Neural cell (in vitro differentiated cells): ENCODE data around the gene SRA1. TPM values are rescaled to one million over a fixed set of nuclear protein-coding genes. Genes with fewer than 3 reads are reported as not detected.

Experiments used
- H2AFZ ChIP-seq: fragments of 200-600, 300-800 bp; sonication (generic), shearing (Covaris generic); 2 replicates; pipeline ENCODE4 v1.6.0; 2014; ENCODE audit warnings: low read depth, mild to moderate bottlenecking, antibody characterized with exemption, low read length, moderate library complexity
- H3F3A ChIP-seq: fragments of 200-600 bp; shearing (Covaris generic); 2 replicates; pipeline ENCODE4 v1.6.1; 2016; ENCODE audit warnings: mild to moderate bottlenecking, moderate library complexity, mixed read lengths, antibody characterized with exemption, low read length; ENCODE audit not compliant: insufficient read depth, poor library complexity, severe bottlenecking
- H3K27ac ChIP-seq: fragments of 200-600, 300-800 bp; sonication (generic), shearing (Covaris generic); 2 replicates; pipeline ENCODE4 v1.5.1; 2014; ENCODE audit warnings: mild to moderate bottlenecking, low read length, moderate library complexity
- H3K27me3 ChIP-seq: fragments of 300-800, 200-600 bp; sonication (generic), shearing (Covaris generic); 2 replicates; pipeline ENCODE4 v1.6.0; 2014; ENCODE audit warnings: mild to moderate bottlenecking, low read depth, low read length, moderate library complexity; ENCODE audit not compliant: insufficient read depth
- H3K36me3 ChIP-seq: fragments of 300-800, 200-600 bp; sonication (generic), shearing (Covaris generic); 2 replicates; pipeline ENCODE4 v1.5.1; 2014; ENCODE audit warnings: mild to moderate bottlenecking, antibody characterized with exemption, low read length, moderate library complexity; ENCODE audit not compliant: insufficient read depth
- H3K4me2 ChIP-seq: fragments of 300-800, 200-600 bp; sonication (generic), shearing (Covaris generic); 2 replicates; pipeline ENCODE4 v1.6.0; 2014; ENCODE audit warnings: mild to moderate bottlenecking, low read length
- H3K4me3 ChIP-seq: fragments of 300-800, 200-600 bp; sonication (generic), shearing (Covaris generic); 2 replicates; pipeline ENCODE4 v1.5.1; 2014; ENCODE audit warnings: mild to moderate bottlenecking, low read length, moderate library complexity
- H3K79me2 ChIP-seq: fragments of 200-600 bp; shearing (Covaris generic); replicated peaks from 2 replicates; pipeline ENCODE4 v1.6.0; 2014; ENCODE audit warnings: mild to moderate bottlenecking, low read length, moderate library complexity; ENCODE audit not compliant: insufficient read depth
- H3K9ac ChIP-seq: fragments of 300-800, 200-600 bp; sonication (generic), shearing (Covaris generic); 2 replicates; pipeline ENCODE4 v1.6.1; 2016; ENCODE audit warnings: mild to moderate bottlenecking, low read length, mixed read lengths
- H3K9me2 ChIP-seq: fragments of 200-600 bp; shearing (Covaris generic); 2 replicates; pipeline ENCODE4 v1.6.1; 2016; ENCODE audit warnings: mild to moderate bottlenecking, low read length, mixed read lengths; ENCODE audit not compliant: insufficient read depth
- H3K9me3 ChIP-seq: fragments of 200-600, 300-800 bp; sonication (generic), shearing (Covaris generic); 2 replicates; pipeline ENCODE4 v1.6.1; 2016; ENCODE audit warnings: mild to moderate bottlenecking, mixed run types, low read length, moderate library complexity, mixed read lengths
- H4K20me1 ChIP-seq: fragments of 200-600 bp; shearing (Covaris generic); 2 replicates; pipeline ENCODE4 v1.6.1; 2016; ENCODE audit warnings: mild to moderate bottlenecking, mixed run types; ENCODE audit not compliant: insufficient read depth
- EP300 ChIP-seq: fragments of 450-650 bp; conservative IDR thresholded peaks from 2 replicates; pipeline ENCODE4 v1.6.1; 2014; ENCODE audit warnings: antibody characterized with exemption, mild to moderate bottlenecking, moderate library complexity; ENCODE audit not compliant: poor library complexity, severe bottlenecking
- EZH2 ChIP-seq: fragments of 200-600, 300-800 bp; shearing (Covaris generic), sonication (generic); IDR thresholded peaks from 2 replicates; pipeline ENCODE4 v1.6.1; 2014; ENCODE audit warnings: antibody characterized with exemption, low read length, borderline replicate concordance, mild to moderate bottlenecking; ENCODE audit not compliant: insufficient read depth, poor library complexity, severe bottlenecking
- MXI1 ChIP-seq: fragments of 450-650 bp; conservative IDR thresholded peaks from 2 replicates; pipeline ENCODE4 v1.6.1; 2014; ENCODE audit warnings: antibody characterized with exemption, mild to moderate bottlenecking; ENCODE audit not compliant: poor library complexity, severe bottlenecking
- POLR2AphosphoS5 ChIP-seq: IDR thresholded peaks from 2 replicates; pipeline ENCODE4 v1.6.1; 2012
- RAD21 ChIP-seq: fragments of 450-650 bp; conservative IDR thresholded peaks from 2 replicates; pipeline ENCODE4 v1.6.1; 2014; ENCODE audit warnings: antibody characterized with exemption, mild to moderate bottlenecking, moderate library complexity
- SMC3 ChIP-seq: fragments of 450-650 bp; conservative IDR thresholded peaks from 2 replicates; pipeline ENCODE4 v1.6.1; 2014; ENCODE audit warnings: antibody characterized with exemption, mild to moderate bottlenecking, moderate library complexity; ENCODE audit not compliant: poor library complexity
- TAF1 ChIP-seq: IDR thresholded peaks from 2 replicates; pipeline ENCODE4 v1.6.1; 2012; ENCODE audit warnings: low read depth
- polyA plus RNA-seq: library from polyadenylated mRNA; depleted of rRNA; stranded (reverse); fragments of >200 nt; gene quantifications from 2 replicates; pipeline ENCODE4 v1.2.3, GENCODE V29; 2014
- TF ChIP-seq, protein P1 (sequence below): fragments of 450-650 bp; IDR thresholded peaks from 2 replicates; pipeline ENCODE4 v1.5.1; 2014; ENCODE audit warnings: antibody characterized with exemption, mild to moderate bottlenecking, moderate library complexity; ENCODE audit not compliant: poor library complexity, severe bottlenecking
- TF ChIP-seq, protein P2 (sequence below): IDR thresholded peaks from 2 replicates; pipeline ENCODE4 v1.6.1; 2012; ENCODE audit warnings: borderline replicate concordance

Gene SRA1
- polyA plus RNA-seq, 1 donor from 2014 or later = 73.5 TPM

DNA sequence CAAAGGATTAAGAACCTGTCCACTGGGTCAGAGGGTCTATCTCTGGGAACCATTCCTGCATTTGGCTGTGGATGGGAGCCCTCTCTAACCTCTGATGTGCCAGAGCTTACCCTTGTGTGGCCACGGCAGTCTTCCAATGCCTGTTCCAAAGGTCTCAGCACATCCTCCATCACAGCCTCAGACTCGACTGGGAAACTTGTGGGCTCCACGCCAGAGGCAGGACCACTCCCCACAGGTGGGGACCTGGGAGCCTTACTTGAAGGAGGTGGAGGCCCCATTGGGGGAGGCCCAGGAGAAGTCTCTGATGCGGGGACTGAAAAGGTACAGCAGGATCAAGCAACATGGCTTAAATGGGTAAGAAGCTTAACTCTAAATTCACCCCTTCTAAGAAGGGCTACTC is 5.4 kb downstream of the SRA1 start:
- no peaks in the 10 kb centered on the region for H3F3A ChIP-seq
- no peak overlapping the region for H3K4me3 ChIP-seq
- no peak overlapping the region for H2AFZ ChIP-seq
- TF ChIP-seq, protein P1, sequence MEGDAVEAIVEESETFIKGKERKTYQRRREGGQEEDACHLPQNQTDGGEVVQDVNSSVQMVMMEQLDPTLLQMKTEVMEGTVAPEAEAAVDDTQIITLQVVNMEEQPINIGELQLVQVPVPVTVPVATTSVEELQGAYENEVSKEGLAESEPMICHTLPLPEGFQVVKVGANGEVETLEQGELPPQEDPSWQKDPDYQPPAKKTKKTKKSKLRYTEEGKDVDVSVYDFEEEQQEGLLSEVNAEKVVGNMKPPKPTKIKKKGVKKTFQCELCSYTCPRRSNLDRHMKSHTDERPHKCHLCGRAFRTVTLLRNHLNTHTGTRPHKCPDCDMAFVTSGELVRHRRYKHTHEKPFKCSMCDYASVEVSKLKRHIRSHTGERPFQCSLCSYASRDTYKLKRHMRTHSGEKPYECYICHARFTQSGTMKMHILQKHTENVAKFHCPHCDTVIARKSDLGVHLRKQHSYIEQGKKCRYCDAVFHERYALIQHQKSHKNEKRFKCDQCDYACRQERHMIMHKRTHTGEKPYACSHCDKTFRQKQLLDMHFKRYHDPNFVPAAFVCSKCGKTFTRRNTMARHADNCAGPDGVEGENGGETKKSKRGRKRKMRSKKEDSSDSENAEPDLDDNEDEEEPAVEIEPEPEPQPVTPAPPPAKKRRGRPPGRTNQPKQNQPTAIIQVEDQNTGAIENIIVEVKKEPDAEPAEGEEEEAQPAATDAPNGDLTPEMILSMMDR = no peak
- TF ChIP-seq RAD21 = no peak
- TF ChIP-seq TAF1 = no peak
- TF ChIP-seq SMC3 = no peak
- TF ChIP-seq, protein P2, sequence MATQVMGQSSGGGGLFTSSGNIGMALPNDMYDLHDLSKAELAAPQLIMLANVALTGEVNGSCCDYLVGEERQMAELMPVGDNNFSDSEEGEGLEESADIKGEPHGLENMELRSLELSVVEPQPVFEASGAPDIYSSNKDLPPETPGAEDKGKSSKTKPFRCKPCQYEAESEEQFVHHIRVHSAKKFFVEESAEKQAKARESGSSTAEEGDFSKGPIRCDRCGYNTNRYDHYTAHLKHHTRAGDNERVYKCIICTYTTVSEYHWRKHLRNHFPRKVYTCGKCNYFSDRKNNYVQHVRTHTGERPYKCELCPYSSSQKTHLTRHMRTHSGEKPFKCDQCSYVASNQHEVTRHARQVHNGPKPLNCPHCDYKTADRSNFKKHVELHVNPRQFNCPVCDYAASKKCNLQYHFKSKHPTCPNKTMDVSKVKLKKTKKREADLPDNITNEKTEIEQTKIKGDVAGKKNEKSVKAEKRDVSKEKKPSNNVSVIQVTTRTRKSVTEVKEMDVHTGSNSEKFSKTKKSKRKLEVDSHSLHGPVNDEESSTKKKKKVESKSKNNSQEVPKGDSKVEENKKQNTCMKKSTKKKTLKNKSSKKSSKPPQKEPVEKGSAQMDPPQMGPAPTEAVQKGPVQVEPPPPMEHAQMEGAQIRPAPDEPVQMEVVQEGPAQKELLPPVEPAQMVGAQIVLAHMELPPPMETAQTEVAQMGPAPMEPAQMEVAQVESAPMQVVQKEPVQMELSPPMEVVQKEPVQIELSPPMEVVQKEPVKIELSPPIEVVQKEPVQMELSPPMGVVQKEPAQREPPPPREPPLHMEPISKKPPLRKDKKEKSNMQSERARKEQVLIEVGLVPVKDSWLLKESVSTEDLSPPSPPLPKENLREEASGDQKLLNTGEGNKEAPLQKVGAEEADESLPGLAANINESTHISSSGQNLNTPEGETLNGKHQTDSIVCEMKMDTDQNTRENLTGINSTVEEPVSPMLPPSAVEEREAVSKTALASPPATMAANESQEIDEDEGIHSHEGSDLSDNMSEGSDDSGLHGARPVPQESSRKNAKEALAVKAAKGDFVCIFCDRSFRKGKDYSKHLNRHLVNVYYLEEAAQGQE = no peak
- no peak for TF ChIP-seq POLR2AphosphoS5
- TF ChIP-seq EP300 = no peak
- TF ChIP-seq EZH2 = no peak
- no peak for TF ChIP-seq MXI1
- H3K27me3 ChIP-seq = no peaks in the 10 kb centered on the region
- peaks cover 25% of the 10 kb centered on the region for H3K79me2 ChIP-seq
- H3K36me3 ChIP-seq = no peaks in the 10 kb centered on the region
- H3K27ac ChIP-seq = no peak overlapping the region
- no peak overlapping the region for H3K4me2 ChIP-seq
- H3K9me2 ChIP-seq = no peaks in the 10 kb centered on the region
- H4K20me1 ChIP-seq = no peaks in the 10 kb centered on the region
- H3K9me3 ChIP-seq = no peaks in the 10 kb centered on the region
- no peak overlapping the region for H3K9ac ChIP-seq

DNA sequence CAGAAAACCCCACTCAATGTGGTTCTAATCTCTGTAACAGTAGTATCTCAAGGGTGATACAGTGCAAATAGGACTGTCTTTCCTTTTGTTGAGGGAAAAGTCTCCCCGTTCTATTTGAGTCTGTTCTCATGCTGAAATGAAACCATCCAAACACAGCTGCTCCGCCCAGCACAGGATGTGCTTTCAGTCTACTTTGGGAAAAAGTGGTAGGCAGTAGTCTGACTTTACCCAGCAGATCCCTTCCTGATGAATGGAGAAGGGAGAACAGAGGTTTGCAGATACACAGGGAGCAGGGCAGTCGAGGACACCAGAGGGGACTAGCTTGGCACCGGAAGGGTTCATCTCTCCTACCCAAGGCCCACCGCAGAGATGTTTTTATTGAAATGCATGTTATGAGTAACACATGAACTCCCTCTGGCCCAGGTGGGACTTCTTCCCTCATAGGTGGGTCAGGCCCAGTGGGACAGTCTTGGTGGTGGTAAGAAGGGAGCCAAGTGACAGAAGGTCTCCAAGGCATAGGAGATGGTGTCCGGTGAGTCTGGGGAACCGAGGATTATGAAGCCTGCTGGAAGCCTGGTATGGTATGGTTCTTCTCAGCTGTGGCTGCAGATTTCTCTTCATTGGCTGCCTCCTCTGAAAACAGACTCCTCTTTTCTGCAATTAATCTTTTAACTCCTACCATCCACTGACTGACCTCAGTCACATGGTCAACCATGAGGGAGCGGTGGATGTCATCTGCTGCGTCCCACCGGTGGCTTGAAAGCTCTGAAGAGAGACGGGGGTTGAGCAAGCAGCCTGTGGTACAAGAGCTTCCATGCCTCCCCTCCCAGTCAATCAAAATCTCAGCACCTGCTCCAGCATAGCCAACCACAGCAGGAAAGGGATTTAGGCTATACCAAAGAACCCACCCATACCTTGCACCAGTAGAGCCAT is 6.9 kb downstream of the SRA1 start:
- Histone ChIP-seq H4K20me1 (no peaks in the 10 kb centered on the region), H2AFZ (no peak overlapping the region), H3K9me2 (no peaks in the 10 kb centered on the region), H3K27ac (no peak overlapping the region), H3K9me3 (no peaks in the 10 kb centered on the region), H3K4me2 (no peak overlapping the region), H3K79me2 (peaks cover 11% of the 10 kb centered on the region), H3K36me3 (no peaks in the 10 kb centered on the region), H3K9ac (no peak overlapping the region), H3K27me3 (no peaks in the 10 kb centered on the region), H3K4me3 (no peak overlapping the region), H3F3A (no peaks in the 10 kb centered on the region)
- no peak for TF ChIP-seq EP300
- no peak for TF ChIP-seq EZH2
- TF ChIP-seq MXI1 = no peak
- TF ChIP-seq SMC3 = no peak
- TF ChIP-seq, protein P2 = no peak
- TF ChIP-seq, protein P1 = no peak
- no peak for TF ChIP-seq RAD21
- TF ChIP-seq TAF1 = no peak
- no peak for TF ChIP-seq POLR2AphosphoS5
